ENCODE measurements around the gene CT55.
"Not testable (repeated sequence)": the region's sequence is repeated elsewhere in the genome, so short reads cannot be mapped to it uniquely, and the experiment has no call there.

DNA sequence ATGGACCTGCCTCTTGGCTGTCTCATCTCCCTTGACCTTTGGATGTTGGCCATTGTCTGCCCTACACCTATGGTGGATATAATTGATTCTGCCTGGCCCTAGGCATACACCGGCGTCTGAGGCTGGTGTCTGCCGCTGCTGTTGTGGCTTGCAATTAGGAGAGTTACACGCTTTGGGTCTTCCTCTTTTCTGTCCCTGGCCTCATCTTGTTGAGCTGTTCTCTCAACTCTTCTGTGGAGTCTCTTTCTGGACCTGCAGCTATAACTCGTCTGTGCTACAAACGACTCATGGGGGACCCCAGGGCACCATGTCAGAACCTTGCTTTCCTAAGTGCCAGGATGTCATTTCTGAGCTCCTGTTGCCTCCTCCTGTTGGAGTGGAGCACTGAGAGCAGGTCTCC is 45.1 kb downstream of the CT55 start:
- not testable (repeated sequence) for TF ChIP-seq CTCF (IDR thresholded peaks at IDR 0.05; ENCODE audit: poor library complexity, severe bottlenecking); POLR2AphosphoS5 (IDR thresholded peaks at IDR 0.05); EZH2 (IDR thresholded peaks at IDR 0.05; ENCODE audit: borderline replicate concordance, insufficient read depth, low read length, poor library complexity, severe bottlenecking); SMC3 (conservative IDR thresholded peaks at IDR 0.05; ENCODE audit: poor library complexity); MXI1 (conservative IDR thresholded peaks at IDR 0.05; ENCODE audit: poor library complexity, severe bottlenecking); RAD21 (conservative IDR thresholded peaks at IDR 0.05); TAF1 (IDR thresholded peaks at IDR 0.05; ENCODE audit: low read depth)
- TF ChIP-seq, protein P1, sequence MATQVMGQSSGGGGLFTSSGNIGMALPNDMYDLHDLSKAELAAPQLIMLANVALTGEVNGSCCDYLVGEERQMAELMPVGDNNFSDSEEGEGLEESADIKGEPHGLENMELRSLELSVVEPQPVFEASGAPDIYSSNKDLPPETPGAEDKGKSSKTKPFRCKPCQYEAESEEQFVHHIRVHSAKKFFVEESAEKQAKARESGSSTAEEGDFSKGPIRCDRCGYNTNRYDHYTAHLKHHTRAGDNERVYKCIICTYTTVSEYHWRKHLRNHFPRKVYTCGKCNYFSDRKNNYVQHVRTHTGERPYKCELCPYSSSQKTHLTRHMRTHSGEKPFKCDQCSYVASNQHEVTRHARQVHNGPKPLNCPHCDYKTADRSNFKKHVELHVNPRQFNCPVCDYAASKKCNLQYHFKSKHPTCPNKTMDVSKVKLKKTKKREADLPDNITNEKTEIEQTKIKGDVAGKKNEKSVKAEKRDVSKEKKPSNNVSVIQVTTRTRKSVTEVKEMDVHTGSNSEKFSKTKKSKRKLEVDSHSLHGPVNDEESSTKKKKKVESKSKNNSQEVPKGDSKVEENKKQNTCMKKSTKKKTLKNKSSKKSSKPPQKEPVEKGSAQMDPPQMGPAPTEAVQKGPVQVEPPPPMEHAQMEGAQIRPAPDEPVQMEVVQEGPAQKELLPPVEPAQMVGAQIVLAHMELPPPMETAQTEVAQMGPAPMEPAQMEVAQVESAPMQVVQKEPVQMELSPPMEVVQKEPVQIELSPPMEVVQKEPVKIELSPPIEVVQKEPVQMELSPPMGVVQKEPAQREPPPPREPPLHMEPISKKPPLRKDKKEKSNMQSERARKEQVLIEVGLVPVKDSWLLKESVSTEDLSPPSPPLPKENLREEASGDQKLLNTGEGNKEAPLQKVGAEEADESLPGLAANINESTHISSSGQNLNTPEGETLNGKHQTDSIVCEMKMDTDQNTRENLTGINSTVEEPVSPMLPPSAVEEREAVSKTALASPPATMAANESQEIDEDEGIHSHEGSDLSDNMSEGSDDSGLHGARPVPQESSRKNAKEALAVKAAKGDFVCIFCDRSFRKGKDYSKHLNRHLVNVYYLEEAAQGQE (IDR thresholded peaks at IDR 0.05; ENCODE audit: borderline replicate concordance): not testable (repeated sequence)

Data from neural cell (in vitro differentiated cells).